A549 (cell line): ENCODE data around the gene TEX52. TPM values are rescaled to one million over a fixed set of nuclear protein-coding genes. Genes with fewer than 3 reads are reported as not detected.

ENCODE experiments used
- ATAC-seq, 2 experiments: fragments of 200-7000 bp in 1 of 2; fragments of >200 bp in 1 of 2; cut with Nextera tagmentation in 1 of 2; cut with Tn5 transposase in 1 of 2; 3 replicates each; pipeline versions ENCODE4 v1.8.0 to v1.9.1; 2018 to 2020; ENCODE audit warnings: mild to moderate bottlenecking in 1 of 2, moderate library complexity in 1 of 2
- CTCF ChIA-PET: fragments of 300-600 bp; sonication (Branson Sonifier 250); formaldehyde crosslinking; extraction: SDS; loops from one replicate; lab custom pipeline; 2021; ENCODE audit warnings: antibody characterized with exemption, inconsistent platforms; lab: Yijun Ruan, JAX
- POLR2A ChIA-PET: fragments of 350-600 bp; formaldehyde crosslinking; extraction: SDS; loops from one replicate; lab custom pipeline; 2021; ENCODE audit warnings: antibody characterized with exemption, inconsistent platforms; lab: Yijun Ruan, JAX
- DNase-seq, 2 experiments: peaks; one replicate each; pipeline versions ENCODE4 v3.0.0 to v3.0.0-alpha.2; 2011 to 2016; ENCODE audit warnings: low read depth in 1 of 2, low spot score in 1 of 2
- FAIRE-seq: peaks from 2 replicates; lab custom pipeline; 2011; peaks lifted over from hg19 to GRCh38; lab: Jason Lieb, UNC
- H3K27ac ChIP-seq, 2 experiments: fragments of >200 bp; sonication (Bioruptor Twin); formaldehyde crosslinking; 3 replicates each; pipeline ENCODE4 v1.5.1; 2016 to 2017
- H3K4me1 ChIP-seq: fragments of >200 bp; sonication (Bioruptor Twin); formaldehyde crosslinking; 3 replicates; pipeline ENCODE4 v1.6.1; 2016
- H3K4me2 ChIP-seq: fragments of >200 bp; sonication (Bioruptor Twin); formaldehyde crosslinking; 3 replicates; pipeline ENCODE4 v1.6.1; 2016
- H3K4me3 ChIP-seq: fragments of >200 bp; sonication (Bioruptor Twin); formaldehyde crosslinking; 3 replicates; pipeline ENCODE4 v1.5.1; 2016
- H3K9me3 ChIP-seq: fragments of >200 bp; sonication (Bioruptor Twin); formaldehyde crosslinking; 3 replicates; pipeline ENCODE4 v1.6.1; 2016
- CBX8 ChIP-seq: fragments of 200-600 bp; sonication (generic); IDR thresholded peaks from 2 replicates; pipeline ENCODE4 v1.6.1; 2016
- CEBPB ChIP-seq, 2 experiments: fragments of >200 bp in 1 of 2; sonication (Bioruptor Twin) in 1 of 2; formaldehyde crosslinking in 1 of 2; IDR thresholded peaks; 2 replicates each; pipeline ENCODE4 v1.6.1; 2012 to 2016
- CTCF ChIP-seq: fragments of >200 bp; sonication (Bioruptor Twin); formaldehyde crosslinking; IDR thresholded peaks from 3 replicates; pipeline ENCODE4 v1.5.1; 2016
- EHMT2 ChIP-seq: fragments of 200-600 bp; sonication (generic); IDR thresholded peaks from 2 replicates; pipeline ENCODE4 v1.6.1; 2016; ENCODE audit warnings: antibody characterized with exemption, low read depth, mild to moderate bottlenecking, moderate library complexity
- ESRRA ChIP-seq: fragments of 150-350 bp; IDR thresholded peaks from 2 replicates; pipeline ENCODE4 v1.6.1; 2014; ENCODE audit warnings: mild to moderate bottlenecking, low read length, borderline replicate concordance
- GATA3 ChIP-seq: IDR thresholded peaks from 2 replicates; pipeline ENCODE4 v1.6.1; 2012; ENCODE audit warnings: borderline replicate concordance
- HDAC2 ChIP-seq: fragments of 200-600 bp; sonication (generic); IDR thresholded peaks from 2 replicates; pipeline ENCODE4 v1.6.1; 2016
- HEYL ChIP-seq: fragments of 250-450 bp; sonication (Bioruptor Pico); IDR thresholded peaks from 2 replicates; pipeline ENCODE4 v1.8.0; 2021; ENCODE audit warnings: mild to moderate bottlenecking, moderate library complexity
- HMGXB4 ChIP-seq: fragments of 250-450 bp; sonication (Bioruptor Pico); IDR thresholded peaks from 2 replicates; pipeline ENCODE4 v1.5.0; 2021; ENCODE audit warnings: mild to moderate bottlenecking, moderate library complexity, borderline replicate concordance
- MYC ChIP-seq: IDR thresholded peaks from 2 replicates; pipeline ENCODE4 v1.6.1; 2012; ENCODE audit warnings: mild to moderate bottlenecking, inconsistent platforms, low read length, improper control_type of control experiment, borderline replicate concordance
- NFE2L2 ChIP-seq: fragments of 150-350 bp; conservative IDR thresholded peaks from 2 replicates; pipeline ENCODE4 v1.6.1; 2014; ENCODE audit warnings: low read length
- NPAS2 ChIP-seq: fragments of 250-450 bp; sonication (Bioruptor Pico); IDR thresholded peaks from 2 replicates; pipeline ENCODE4 v1.8.0; 2022; ENCODE audit warnings: mild to moderate bottlenecking, moderate library complexity, borderline replicate concordance
- PHF8 ChIP-seq: fragments of 200-600 bp; sonication (generic); IDR thresholded peaks from 2 replicates; pipeline ENCODE4 v1.6.1; 2016; ENCODE audit warnings: low read depth, mild to moderate bottlenecking, antibody characterized with exemption, moderate library complexity, borderline replicate concordance
- POLR2AphosphoS2 ChIP-seq: conservative IDR thresholded peaks from 2 replicates; pipeline ENCODE4 v1.6.1; 2012; ENCODE audit warnings: low read length, improper control_type of control experiment, inconsistent platforms
- RAD21 ChIP-seq, 2 experiments: fragments of >200 bp in 1 of 2; sonication (Bioruptor Twin) in 1 of 2; formaldehyde crosslinking in 1 of 2; IDR thresholded peaks in 1 of 2; conservative IDR thresholded peaks in 1 of 2; 2 replicates in 1 of 2; 3 replicates in 1 of 2; pipeline ENCODE4 v1.6.1; 2012 to 2018; ENCODE audit warnings: inconsistent platforms in 1 of 2
- RFX5 ChIP-seq: fragments of 450-650 bp; IDR thresholded peaks from 2 replicates; pipeline ENCODE4 v1.7.1; 2014; ENCODE audit warnings: antibody characterized with exemption, mild to moderate bottlenecking, moderate library complexity
- RNF2 ChIP-seq: fragments of 200-600 bp; sonication (generic); IDR thresholded peaks from 2 replicates; pipeline ENCODE4 v1.6.1; 2016; ENCODE audit warnings: low read depth, mild to moderate bottlenecking, antibody characterized with exemption, moderate library complexity, borderline replicate concordance
- TFCP2L1 ChIP-seq: fragments of 250-450 bp; sonication (Bioruptor Pico); IDR thresholded peaks from 2 replicates; pipeline ENCODE4 v1.5.0; 2021; ENCODE audit warnings: mild to moderate bottlenecking
- TP53 ChIP-seq: fragments of 250-450 bp; sonication (Bioruptor Pico); IDR thresholded peaks from 2 replicates; pipeline ENCODE4 v1.5.0; 2021; ENCODE audit warnings: mild to moderate bottlenecking, moderate library complexity
- USF2 ChIP-seq: fragments of 450-650 bp; IDR thresholded peaks from 2 replicates; pipeline ENCODE4 v1.6.1; 2014; ENCODE audit warnings: antibody characterized with exemption
- ZSCAN20 ChIP-seq: fragments of 250-450 bp; sonication (Bioruptor Pico); IDR thresholded peaks from 2 replicates; pipeline ENCODE4 v1.8.0; 2022; ENCODE audit warnings: mild to moderate bottlenecking, moderate library complexity
- WGBS: methylation state at CpG from one replicate; pipeline ENCODE4 v1.1.6; 2017; ENCODE audit errors: missing lambda C conversion rate; 5-methylcytosine and 5-hydroxymethylcytosine counted together
- polyA plus RNA-seq, 4 experiments: library from polyadenylated mRNA; depleted of rRNA in 3 of 4; stranded (reverse); fragments of >200 nt; fragmentation: RNase III in 1 of 4; extraction: RNeasy Plus Mini Kit Qiagen cat#74134 plus additional on column Dnase treatment in 1 of 4; gene quantifications; 2 replicates in 3 of 4; 3 replicates in 1 of 4; pipeline ENCODE4 v1.2.3, GENCODE V29; 2011 to 2017
- TF ChIP-seq, protein P1 (sequence below): fragments of 150-350 bp; IDR thresholded peaks from 2 replicates; pipeline ENCODE4 v1.6.1; 2014; ENCODE audit warnings: low read depth, mild to moderate bottlenecking, low read length

TEX52 gene
- polyA plus RNA-seq, 2 of the 4 experiments (the other 2 are of a cell fraction): not detected

- H3K27ac ChIP-seq: no peak overlapping the region
- H3K4me1 ChIP-seq: no peaks in the 10 kb centered on the region
- no peak overlapping the region for H3K4me3 ChIP-seq
- POLR2A ChIA-PET: no interaction called here
- CTCF ChIA-PET: interaction anchor here (1.2 kb wide), 1 partner anchor 25 kb away, joined by 4 read pairs; no protein-coding TSS in a partner anchor
- ATAC-seq: no peak
- H3K4me2 ChIP-seq: no peak overlapping the region
- TF ChIP-seq, protein P1, sequence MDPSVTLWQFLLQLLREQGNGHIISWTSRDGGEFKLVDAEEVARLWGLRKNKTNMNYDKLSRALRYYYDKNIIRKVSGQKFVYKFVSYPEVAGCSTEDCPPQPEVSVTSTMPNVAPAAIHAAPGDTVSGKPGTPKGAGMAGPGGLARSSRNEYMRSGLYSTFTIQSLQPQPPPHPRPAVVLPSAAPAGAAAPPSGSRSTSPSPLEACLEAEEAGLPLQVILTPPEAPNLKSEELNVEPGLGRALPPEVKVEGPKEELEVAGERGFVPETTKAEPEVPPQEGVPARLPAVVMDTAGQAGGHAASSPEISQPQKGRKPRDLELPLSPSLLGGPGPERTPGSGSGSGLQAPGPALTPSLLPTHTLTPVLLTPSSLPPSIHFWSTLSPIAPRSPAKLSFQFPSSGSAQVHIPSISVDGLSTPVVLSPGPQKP: no peak
- no peak for TF ChIP-seq MYC
- no peak for TF ChIP-seq NFE2L2
- no peak for TF ChIP-seq HEYL (CRISPR knock-in tag)
- no peak for TF ChIP-seq TFCP2L1 (CRISPR knock-in tag)
- TF ChIP-seq HDAC2: no peak
- TF ChIP-seq POLR2AphosphoS2: no peak
- no peak for TF ChIP-seq NPAS2 (CRISPR knock-in tag)
- TF ChIP-seq CEBPB (IDR thresholded peaks at IDR 0.05): no peak
- no peak for TF ChIP-seq RAD21 (conservative IDR thresholded peaks at IDR 0.05 in 1 of 2, IDR thresholded peaks at IDR 0.05 in 1 of 2)
- TF ChIP-seq ESRRA: no peak
- no peak for TF ChIP-seq PHF8
- no peak for TF ChIP-seq CBX8
- TF ChIP-seq USF2: no peak
- no peak for TF ChIP-seq CTCF
- H3K9me3 ChIP-seq: no peaks in the 10 kb centered on the region
- no peak for FAIRE-seq
- no peak for DNase-seq
Measured at GRCh38 chr12:2860170-2860569, 3.3 kb upstream of the TEX52 start.

GRCh38 chr12:2858944-2859421, 2.1 kb upstream of the TEX52 start:
- H3K27ac ChIP-seq: no peak overlapping the region
- DNase-seq (no peak), FAIRE-seq (no peak), ATAC-seq (no peak)
- TF ChIP-seq TP53 (no peak), RNF2 (no peak), HMGXB4 (CRISPR knock-in tag) (no peak), EHMT2 (no peak), ZSCAN20 (CRISPR knock-in tag) (no peak), GATA3 (no peak), RFX5 (no peak), USF2 (no peak)
- H3K4me1 ChIP-seq: no peaks in the 10 kb centered on the region
- H3K9me3 ChIP-seq: no peaks in the 10 kb centered on the region
- no peak overlapping the region for H3K4me2 ChIP-seq
- H3K4me3 ChIP-seq: no peak overlapping the region
- CTCF ChIA-PET: interaction anchor here (2.5 kb wide), 1 partner anchor 14 kb away, joined by 13 read pairs; no protein-coding TSS in a partner anchor
- 94% methylated on average over 12 of the region's 12 CpGs for WGBS
- POLR2A ChIA-PET: no interaction called here
